GM12801 (cell line): Measurements from ENCODE around the gene PPP2R2B.

ENCODE experiments used
- TF ChIP-seq, protein P1 (sequence below): IDR thresholded peaks from one replicate; pipeline ENCODE4 v1.5.1; 2011; ENCODE audit warnings: control low read depth; ENCODE audit not compliant: insufficient read length; ENCODE audit errors: extremely low read depth

Gene PPP2R2B

GRCh38 chr5:146884066-146884626 is 5.6 kb upstream of the PPP2R2B start:
- TF ChIP-seq, protein P1, sequence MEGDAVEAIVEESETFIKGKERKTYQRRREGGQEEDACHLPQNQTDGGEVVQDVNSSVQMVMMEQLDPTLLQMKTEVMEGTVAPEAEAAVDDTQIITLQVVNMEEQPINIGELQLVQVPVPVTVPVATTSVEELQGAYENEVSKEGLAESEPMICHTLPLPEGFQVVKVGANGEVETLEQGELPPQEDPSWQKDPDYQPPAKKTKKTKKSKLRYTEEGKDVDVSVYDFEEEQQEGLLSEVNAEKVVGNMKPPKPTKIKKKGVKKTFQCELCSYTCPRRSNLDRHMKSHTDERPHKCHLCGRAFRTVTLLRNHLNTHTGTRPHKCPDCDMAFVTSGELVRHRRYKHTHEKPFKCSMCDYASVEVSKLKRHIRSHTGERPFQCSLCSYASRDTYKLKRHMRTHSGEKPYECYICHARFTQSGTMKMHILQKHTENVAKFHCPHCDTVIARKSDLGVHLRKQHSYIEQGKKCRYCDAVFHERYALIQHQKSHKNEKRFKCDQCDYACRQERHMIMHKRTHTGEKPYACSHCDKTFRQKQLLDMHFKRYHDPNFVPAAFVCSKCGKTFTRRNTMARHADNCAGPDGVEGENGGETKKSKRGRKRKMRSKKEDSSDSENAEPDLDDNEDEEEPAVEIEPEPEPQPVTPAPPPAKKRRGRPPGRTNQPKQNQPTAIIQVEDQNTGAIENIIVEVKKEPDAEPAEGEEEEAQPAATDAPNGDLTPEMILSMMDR: no peak

DNA sequence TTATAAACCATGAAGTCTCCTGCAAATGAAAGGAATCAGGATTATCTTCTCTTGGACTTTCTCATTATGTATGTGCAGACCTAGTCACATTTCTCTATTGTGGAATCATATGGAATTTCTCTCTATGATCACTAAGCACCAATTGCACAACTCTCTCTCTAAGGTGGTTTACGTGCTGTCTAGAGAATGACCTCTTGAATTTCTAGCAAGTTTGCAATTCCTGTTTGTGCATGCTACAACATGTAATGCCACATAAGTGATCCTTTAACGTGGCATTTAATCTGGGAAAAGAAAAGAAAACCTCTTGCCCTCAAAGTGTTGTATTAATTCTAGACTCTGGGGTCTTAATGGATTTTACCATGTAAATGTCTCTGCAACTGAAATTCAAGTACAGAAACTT is 5.0 kb upstream of the PPP2R2B start:
- TF ChIP-seq, protein P1: no peak

DNA sequence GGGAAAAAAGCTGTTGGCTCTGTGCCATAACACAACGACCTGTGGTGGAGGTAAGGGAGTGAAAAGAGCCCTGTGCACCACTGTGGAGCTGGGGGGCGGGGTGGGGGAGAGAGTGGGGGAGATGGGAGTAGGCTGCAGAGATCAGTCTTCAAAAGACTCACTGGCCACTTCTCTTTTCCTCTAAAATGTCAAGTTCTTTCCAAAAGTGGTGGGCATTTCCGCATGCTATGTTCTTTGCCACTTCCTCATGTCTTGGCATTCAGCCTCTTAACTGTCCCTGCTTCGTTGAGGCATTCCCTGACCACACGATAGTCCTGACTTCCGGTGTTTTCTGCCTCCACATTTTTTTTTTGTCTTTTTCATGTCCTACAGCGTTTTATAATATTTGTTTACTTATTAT is 2.4 kb upstream of the PPP2R2B start:
- TF ChIP-seq, protein P1: no peak

DNA sequence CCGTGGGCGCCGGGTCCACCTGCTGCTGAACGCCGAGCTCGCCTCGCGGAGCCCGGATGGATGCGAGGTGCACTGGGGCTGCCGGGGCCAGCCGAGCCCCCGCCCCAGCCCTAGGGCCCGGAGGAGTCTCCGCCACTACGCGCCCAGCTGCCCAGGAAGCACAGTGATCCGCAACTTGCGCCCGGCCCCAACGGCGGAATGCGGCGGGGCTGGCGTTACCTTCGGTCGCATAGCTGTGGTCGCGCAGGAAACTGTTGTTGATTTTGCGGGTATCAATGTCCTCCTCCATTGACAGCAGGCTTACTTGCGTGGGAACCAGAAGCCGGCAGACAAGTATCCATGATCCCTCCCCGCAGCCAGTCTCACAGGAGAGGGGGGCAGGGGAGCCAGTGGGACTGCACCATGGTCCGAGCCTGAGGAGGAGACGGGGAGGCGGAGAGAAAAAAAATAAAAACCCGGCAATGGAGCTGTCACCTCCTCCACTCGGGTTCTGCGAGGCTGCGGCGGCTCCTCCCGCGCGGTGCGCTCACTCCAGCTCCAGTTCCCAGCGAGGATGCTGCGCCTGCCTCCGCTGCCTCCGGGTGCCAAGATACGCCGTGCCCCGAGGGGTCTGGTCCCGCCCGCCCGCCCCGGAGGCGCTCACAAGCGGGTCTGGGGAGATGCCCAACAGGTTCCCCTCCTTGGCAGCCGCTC is 628 bp downstream of the PPP2R2B start:
- TF ChIP-seq, protein P1: no peak

DNA sequence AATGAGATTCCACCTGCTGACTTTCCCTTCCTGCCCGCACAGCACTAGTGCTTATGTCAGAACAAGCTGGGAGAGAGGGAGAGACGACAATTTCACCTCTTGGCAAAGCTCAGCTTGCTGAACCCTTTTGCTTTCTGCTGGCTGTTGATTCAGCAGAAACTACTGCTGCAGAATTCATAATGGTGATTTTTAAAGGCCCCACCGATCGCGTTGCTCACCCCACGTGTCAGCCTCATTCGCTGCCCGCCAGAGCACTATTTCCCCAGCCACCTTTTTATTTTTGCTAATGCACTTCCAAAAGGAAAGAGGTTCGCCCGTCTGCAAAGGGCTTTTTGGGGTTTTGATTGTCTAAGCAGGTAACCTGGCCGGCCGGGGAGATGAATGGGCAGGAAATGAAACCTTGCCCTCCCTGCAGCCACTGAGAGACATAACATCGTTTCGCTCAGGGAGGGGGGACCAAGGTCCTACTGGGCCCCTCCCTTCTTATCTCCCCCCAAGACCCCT is 1.3 kb downstream of the PPP2R2B start:
- TF ChIP-seq, protein P1: no peak

DNA sequence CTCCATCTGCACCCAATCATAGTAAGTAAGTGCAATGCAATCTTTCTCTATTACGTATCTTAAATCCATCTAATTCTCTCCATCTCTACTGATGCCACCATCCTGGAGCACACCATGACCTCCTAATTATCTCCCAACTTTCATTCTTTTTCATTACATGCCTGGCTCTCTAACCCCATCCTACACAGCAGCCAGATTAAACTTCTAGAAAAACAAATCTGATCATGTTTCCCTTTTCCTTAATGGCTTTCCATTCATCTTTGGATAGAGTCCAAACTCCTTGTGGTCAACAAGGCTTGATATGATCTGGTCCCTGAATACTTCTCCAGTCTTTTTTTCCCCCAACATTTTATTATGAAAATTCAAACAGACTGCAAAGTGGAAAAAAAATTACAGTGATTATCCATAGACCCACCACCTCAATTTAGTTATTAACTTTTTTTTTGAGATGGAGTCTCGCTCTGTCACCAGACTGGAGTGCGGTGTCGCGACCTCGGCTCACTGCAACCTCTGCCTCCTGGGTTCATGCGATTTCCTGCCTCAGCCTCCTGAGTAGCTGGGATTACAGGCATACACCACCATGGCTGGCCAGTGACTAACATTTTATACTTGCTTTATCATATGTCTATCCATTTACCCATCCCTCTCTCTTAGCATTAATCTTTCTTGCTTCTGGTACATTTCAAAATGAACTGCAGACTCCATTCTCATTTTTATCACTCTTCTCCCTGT is 5.2 kb downstream of the PPP2R2B start:
- TF ChIP-seq, protein P1: no peak

GRCh38 chr5:146872188-146872587 is 6.4 kb downstream of the PPP2R2B start:
- TF ChIP-seq, protein P1: no peak
